Body of pancreas (tissue), 4 donors: ENCODE results near the gene KHDRBS2. TPM values are rescaled to one million over a fixed set of nuclear protein-coding genes. Genes with fewer than 3 reads are reported as not detected.

ENCODE experiments used
- ATAC-seq: fragments of 150-250 bp; one replicate; pipeline ENCODE4 v1.9.1; 2016
- DNase-seq, 4 donors: peaks; one replicate each; pipeline ENCODE4 v3.0.0-alpha.2; 2019
- H3K27ac ChIP-seq, 4 donors: fragments of 200-600 bp; sonication (generic); 1 replicate in 3 of 4; 2 replicates in 1 of 4; pipeline versions ENCODE4 v1.5.1 to v1.6.1; 2016 to 2019; ENCODE audit warnings: mild to moderate bottlenecking in 1 of 4, mixed read lengths in 1 of 4, moderate library complexity in 1 of 4
- H3K27me3 ChIP-seq, 2 donors: fragments of 200-600 bp; sonication (generic); one replicate each; pipeline ENCODE4 v1.6.0; 2016; ENCODE audit warnings: mild to moderate bottlenecking in 1 of 2
- H3K36me3 ChIP-seq, 2 donors: fragments of 200-600 bp; sonication (generic); replicated peaks in 1 of 2; 2 replicates each; pipeline ENCODE4 v1.5.1; 2016; ENCODE audit warnings: low read depth in 2 of 2; ENCODE audit not compliant: insufficient read depth in 1 of 2
- H3K4me1 ChIP-seq: fragments of 200-600 bp; sonication (generic); one replicate; pipeline ENCODE4 v1.6.0; 2016
- H3K4me3 ChIP-seq, 2 donors: fragments of 200-600 bp; sonication (generic); 1 replicate in 1 of 2; 2 replicates in 1 of 2; pipeline ENCODE4 v1.5.1; 2016 to 2019
- H3K9me3 ChIP-seq, 3 donors: fragments of 200-600 bp; sonication (generic); 1 replicate in 2 of 3; 2 replicates in 1 of 3; pipeline ENCODE4 v1.5.1; 2016
- CTCF ChIP-seq, 7 experiments: fragments of 450-650 bp in 4 of 7; fragments of 200-600 bp in 3 of 7; sonication (generic) in 3 of 7; IDR thresholded peaks; one replicate each; pipeline ENCODE4 v1.5.1; 2016 to 2019; ENCODE audit warnings: antibody characterized with exemption in 7 of 7
- POLR2A ChIP-seq, 3 donors: fragments of 450-650 bp; IDR thresholded peaks; one replicate each; pipeline ENCODE4 v1.6.1; 2016; ENCODE audit warnings: antibody characterized with exemption in 3 of 3, mild to moderate bottlenecking in 2 of 3
- WGBS, 2 donors: methylation state at CpG; one replicate each; pipeline ENCODE4 v1.1.5; 2017; 5-methylcytosine and 5-hydroxymethylcytosine counted together
- intact Hi-C: fragments of 100-400 bp; cut with DNase I; formaldehyde crosslinking; loops from one replicate; pipeline ENCODE4 v1.15.1; 2023
- total RNA-seq, 2 donors: library from RNA; depleted of rRNA; stranded (reverse); fragments of >200 nt; gene quantifications; one replicate each; pipeline ENCODE4 v1.1.0, GENCODE V29; 2016

Gene KHDRBS2
- total RNA-seq, 2 donors from 2014 or later: not detected

- Histone ChIP-seq H3K9me3 (no peaks in the 10 kb centered on the region), H3K4me3 (no peak overlapping the region), H3K27ac (no peak overlapping the region), H3K4me1 (no peaks in the 10 kb centered on the region), H3K27me3 (no peaks in the 10 kb centered on the region), H3K36me3 (no peaks in the 10 kb centered on the region)
- WGBS, 2 donors: 62 to 66% methylated on average over 1 of the region's 1 CpG
- intact Hi-C loops: no loop called here
- no peak for ATAC-seq
- DNase-seq: no peak
- TF ChIP-seq CTCF (IDR thresholded peaks at IDR 0.05) (no peak), POLR2A (IDR thresholded peaks at IDR 0.05) (no peak)
These were observed 398.6 kb downstream of the KHDRBS2 start for GRCh38 chr6:61887423-61887822.

GRCh38 chr6:61886608-61887259 is 399.3 kb downstream of the KHDRBS2 start:
- H3K9me3 ChIP-seq: no peaks in the 10 kb centered on the region
- no peak for DNase-seq
- no peak overlapping the region for H3K4me3 ChIP-seq
- no peak overlapping the region for H3K27ac ChIP-seq
- TF ChIP-seq CTCF (IDR thresholded peaks at IDR 0.05): no peak
- TF ChIP-seq POLR2A (IDR thresholded peaks at IDR 0.05): no peak
- ATAC-seq: no peak
- H3K36me3 ChIP-seq: no peaks in the 10 kb centered on the region
- no peaks in the 10 kb centered on the region for H3K27me3 ChIP-seq
- WGBS, 2 donors: 57 to 76% methylated on average over 1 of the region's 1 CpG
- intact Hi-C loops: no loop called here
- no peaks in the 10 kb centered on the region for H3K4me1 ChIP-seq

GRCh38 chr6:61869632-61870400 is 416.2 kb downstream of the KHDRBS2 start:
- intact Hi-C loops: no loop called here
- WGBS, 2 donors: 82 to 84% methylated on average over 15 of the region's 15 CpGs
- ATAC-seq: no peak

GRCh38 chr6:61868507-61869080 is 417.4 kb downstream of the KHDRBS2 start:
- no peak for DNase-seq
- Histone ChIP-seq H3K9me3 (no peaks in the 10 kb centered on the region), H3K27ac (no peak overlapping the region), H3K4me1 (no peaks in the 10 kb centered on the region), H3K4me3 (no peak overlapping the region), H3K36me3 (no peaks in the 10 kb centered on the region), H3K27me3 (no peaks in the 10 kb centered on the region)
- ATAC-seq: no peak
- WGBS, 2 donors: 77 to 83% methylated on average over 8 of the region's 8 CpGs
- TF ChIP-seq POLR2A (IDR thresholded peaks at IDR 0.05): no peak
- no peak for TF ChIP-seq CTCF (IDR thresholded peaks at IDR 0.05)
- intact Hi-C loops: no loop called here

More at GRCh38 chr6:61869632-61870400, 416.2 kb downstream of the KHDRBS2 start:
- no peaks in the 10 kb centered on the region for H3K9me3 ChIP-seq
- no peaks in the 10 kb centered on the region for H3K27me3 ChIP-seq
- H3K4me3 ChIP-seq: no peak overlapping the region
- no peak for DNase-seq
- TF ChIP-seq CTCF (IDR thresholded peaks at IDR 0.05) (no peak), POLR2A (IDR thresholded peaks at IDR 0.05) (no peak)
- no peaks in the 10 kb centered on the region for H3K4me1 ChIP-seq
- no peak overlapping the region for H3K27ac ChIP-seq
- no peaks in the 10 kb centered on the region for H3K36me3 ChIP-seq
